K562 (cell line): ENCODE data around the gene HNRNPLL. TPM values are rescaled to one million over a fixed set of nuclear protein-coding genes. Genes with fewer than 3 reads are reported as not detected.

ENCODE experiments used
- ARNT ChIP-seq, 2 experiments: fragments of 450-650 bp; IDR thresholded peaks; 2 replicates each; pipeline ENCODE4 v1.6.1; 2016; ENCODE audit warnings: mild to moderate bottlenecking in 1 of 2
- ATF6 ChIP-seq: sonication (generic); formaldehyde crosslinking; IDR thresholded peaks from 2 replicates; pipeline ENCODE4 v1.4.0; 2020; ENCODE audit warnings: mild to moderate bottlenecking, missing genetic modification reagents
- BCOR ChIP-seq: fragments of 450-650 bp; IDR thresholded peaks from 2 replicates; pipeline ENCODE4 v1.6.1; 2016
- CREB3L1 ChIP-seq: fragments of 450-650 bp; IDR thresholded peaks from 2 replicates; pipeline ENCODE4 v1.6.1; 2014; ENCODE audit warnings: low read depth, mild to moderate bottlenecking, moderate library complexity, borderline replicate concordance
- DACH1 ChIP-seq: fragments of 450-650 bp; IDR thresholded peaks from 2 replicates; pipeline ENCODE4 v1.6.1; 2018; ENCODE audit not compliant: partially characterized antibody
- EP300 ChIP-seq: IDR thresholded peaks from 2 replicates; pipeline ENCODE4 v1.6.1; 2012; ENCODE audit warnings: low read length, improper control_type of control experiment
- FOXA1 ChIP-seq: fragments of 450-650 bp; IDR thresholded peaks from 2 replicates; pipeline ENCODE4 v1.6.1; 2016; ENCODE audit warnings: mild to moderate bottlenecking, borderline replicate concordance
- GTF2F1 ChIP-seq: IDR thresholded peaks from 2 replicates; pipeline ENCODE4 v1.6.1; 2011; ENCODE audit warnings: low read depth, low read length, improper control_type of control experiment
- LEF1 ChIP-seq: fragments of 450-650 bp; IDR thresholded peaks from 2 replicates; pipeline ENCODE4 v1.6.1; 2016; ENCODE audit warnings: mild to moderate bottlenecking
- POLR2AphosphoS5 ChIP-seq: IDR thresholded peaks from 2 replicates; pipeline ENCODE4 v1.6.1; 2011; ENCODE audit warnings: mild to moderate bottlenecking, low read depth, low read length, moderate library complexity; ENCODE audit not compliant: control insufficient read depth, insufficient read depth
- POLR2G ChIP-seq: fragments of 200-400 bp; formaldehyde crosslinking; IDR thresholded peaks from 2 replicates; pipeline ENCODE4 v1.6.1; 2017; ENCODE audit warnings: low read depth, mild to moderate bottlenecking, antibody characterized with exemption, low read length, moderate library complexity
- RBM14 ChIP-seq: fragments of 200-400 bp; formaldehyde crosslinking; IDR thresholded peaks from 2 replicates; pipeline ENCODE4 v1.6.1; 2018; ENCODE audit warnings: low read depth, mild to moderate bottlenecking, low read length, moderate library complexity, borderline replicate concordance; ENCODE audit not compliant: insufficient read depth
- RUNX1 ChIP-seq: sonication (generic); IDR thresholded peaks from 2 replicates; pipeline ENCODE4 v1.6.1; 2016; ENCODE audit warnings: antibody characterized with exemption, low read depth
- TCF7 ChIP-seq: sonication (generic); IDR thresholded peaks from 2 replicates; pipeline ENCODE4 v1.6.1; 2016; ENCODE audit warnings: antibody characterized with exemption, borderline replicate concordance
- THAP7 ChIP-seq: fragments of 250-450 bp; sonication (Bioruptor Pico); IDR thresholded peaks from 2 replicates; pipeline ENCODE4 v1.5.0; 2021
- TSHZ1 ChIP-seq: fragments of 250-450 bp; sonication (Bioruptor Pico); IDR thresholded peaks from 2 replicates; pipeline ENCODE4 v1.4.0; 2020; ENCODE audit warnings: mild to moderate bottlenecking, moderate library complexity
- ZBTB17 ChIP-seq: fragments of 450-650 bp; formaldehyde crosslinking; IDR thresholded peaks from 2 replicates; pipeline ENCODE4 v1.4.0; 2020; ENCODE audit warnings: mild to moderate bottlenecking
- ZEB2 ChIP-seq: fragments of 450-650 bp; IDR thresholded peaks from 2 replicates; pipeline ENCODE4 v1.6.1; 2016
- ZNF512 ChIP-seq: IDR thresholded peaks from 2 replicates; pipeline ENCODE4 v1.6.1; 2016; ENCODE audit warnings: missing genetic modification characterization, missing compliant biosample characterization
- ZNF668 ChIP-seq: fragments of 250-450 bp; sonication (Bioruptor Pico); IDR thresholded peaks from 2 replicates; pipeline ENCODE4 v1.8.0; 2022; ENCODE audit warnings: mild to moderate bottlenecking, inconsistent platforms
- polyA plus RNA-seq, 8 experiments: library from polyadenylated mRNA; depleted of rRNA in 4 of 8; stranded (reverse) in 5 of 8; unstranded in 3 of 8; fragments of >200 nt; fragmentation: Nextera tagmentation in 2 of 8; fragmentation: Illumina TruSeq in 1 of 8; extraction: Ambion mirVana in 2 of 8; extraction: Trizol in 1 of 8; gene quantifications; 2 replicates each; pipeline versions ENCODE4 v1.2.1 to v1.2.3, GENCODE V29; 2011 to 2014; ENCODE audit warnings: inconsistent platforms in 1 of 8, missing spikeins in 1 of 8
- total RNA-seq, 7 experiments: library from RNA; depleted of rRNA in 6 of 7; stranded (reverse); fragments of >200 nt in 6 of 7; fragmentation: Illumina TruSeq in 2 of 7; extraction: Trizol in 2 of 7; gene quantifications; 2 replicates each; pipeline versions ENCODE4 v1.2.1 to v1.2.3, GENCODE V29; 2011 to 2021; ENCODE audit warnings: low replicate concordance in 1 of 7

Gene HNRNPLL
- total and polyA plus RNA-seq, 9 of the 15 experiments (the other 6 are each of a cell fraction or from before 2014, with no cell fraction given): 19.8 to 135 (median 57.8) TPM

- no peak for TF ChIP-seq THAP7 (CRISPR knock-in tag)
- TF ChIP-seq RBM14: no peak
- TF ChIP-seq DACH1: peak; percentile 5
- TF ChIP-seq ZNF668 (CRISPR knock-in tag): no peak
- peak; percentile 64; the same call in 1 of the 2 replicates for TF ChIP-seq ATF6 (CRISPR knock-in tag)
- TF ChIP-seq ZNF512 (tag): no peak
- no peak for TF ChIP-seq FOXA1
- TF ChIP-seq ZEB2: no peak
- no peak for TF ChIP-seq POLR2AphosphoS5
- no peak for TF ChIP-seq TCF7
- 0 out of 4 replicates have a peak, but pooled peaks of 1 of the 2 experiments have one; percentile 48 for TF ChIP-seq ARNT (IDR thresholded peaks at IDR 0.05)
- no peak for TF ChIP-seq GTF2F1
- TF ChIP-seq EP300: no peak
- TF ChIP-seq TSHZ1: no peak
- TF ChIP-seq RUNX1: no peak
- peak; percentile 41; the same call in 1 of the 2 replicates for TF ChIP-seq POLR2G
- TF ChIP-seq CREB3L1: no peak
- peak; percentile 40; the same call in 1 of the 2 replicates for TF ChIP-seq BCOR
- no peak for TF ChIP-seq LEF1
- TF ChIP-seq ZBTB17 (CRISPR knock-in tag): no peak
Observed at GRCh38 chr2:38600242-38600891, 2.4 kb downstream of the HNRNPLL start (continued).
